ENCODE data around the gene THAP8.

- no peak for TF ChIP-seq CTCF (IDR thresholded peaks at IDR 0.05)
- TF ChIP-seq POLR2A (IDR thresholded peaks at IDR 0.05), result no peak
Observed at GRCh38 chr19:36051637-36052036, 2.4 kb downstream of the THAP8 start.
